ENCODE results near the gene TMEM259.

TMEM259 gene

GRCh38 chr19:1055028-1055425, 34.1 kb upstream of the TMEM259 start:
- no peak for DNase-seq (ENCODE audit: low spot score)

- DNase-seq (ENCODE audit: low spot score), result no peak
Observed at GRCh38 chr19:1054102-1055027, 33.4 kb upstream of the TMEM259 start.

- DNase-seq (ENCODE audit: low spot score), result no peak
Observed at GRCh38 chr19:1053176-1054101, 32.5 kb upstream of the TMEM259 start.

GRCh38 chr19:1052349-1052975, 31.5 kb upstream of the TMEM259 start:
- no peak for DNase-seq (ENCODE audit: low spot score)

- DNase-seq (ENCODE audit: low spot score), result no peak
Observed at GRCh38 chr19:1051791-1052190, 30.9 kb upstream of the TMEM259 start.

- DNase-seq (ENCODE audit: low spot score), result no peak
Observed at GRCh38 chr19:1050989-1051788, 30.3 kb upstream of the TMEM259 start.

GRCh38 chr19:1049800-1050199, 28.9 kb upstream of the TMEM259 start:
- no peak for DNase-seq (ENCODE audit: low spot score)

GRCh38 chr19:1049106-1049505, 28.2 kb upstream of the TMEM259 start:
- DNase-seq (ENCODE audit: low spot score), result no peak

GRCh38 chr19:1047696-1048147, 26.8 kb upstream of the TMEM259 start:
- no peak for DNase-seq (ENCODE audit: low spot score)

- DNase-seq (ENCODE audit: low spot score), result no peak
Observed at GRCh38 chr19:1046836-1047695, 26.1 kb upstream of the TMEM259 start.

- no peak for DNase-seq (ENCODE audit: low spot score)
Observed at GRCh38 chr19:1046117-1046626, 25.2 kb upstream of the TMEM259 start.

- DNase-seq (ENCODE audit: low spot score), result peak; percentile 63
Observed at GRCh38 chr19:1045247-1045603, 24.3 kb upstream of the TMEM259 start.

GRCh38 chr19:1042689-1043511, 22.0 kb upstream of the TMEM259 start:
- peak; percentile 83 for DNase-seq (ENCODE audit: low spot score)

GRCh38 chr19:1041835-1042685, 21.1 kb upstream of the TMEM259 start:
- peak; percentile 79 for DNase-seq (ENCODE audit: low spot score)

- no peak for DNase-seq (ENCODE audit: low spot score)
Observed at GRCh38 chr19:1041272-1041834, 20.4 kb upstream of the TMEM259 start.

- peak; percentile 97 for DNase-seq (ENCODE audit: low spot score)
Observed at GRCh38 chr19:1040476-1041271, 19.8 kb upstream of the TMEM259 start.
